ENCODE results near the gene CD22. TPM values are rescaled to one million over a fixed set of nuclear protein-coding genes. Genes with fewer than 3 reads are reported as not detected.
A peak's percentile ranks its signal among the peaks of the same experiment; 100 is the strongest.

The CD22 gene
- total RNA-seq, 2 donors from 2014 or later, result 7.0 to 48.2 TPM

DNA sequence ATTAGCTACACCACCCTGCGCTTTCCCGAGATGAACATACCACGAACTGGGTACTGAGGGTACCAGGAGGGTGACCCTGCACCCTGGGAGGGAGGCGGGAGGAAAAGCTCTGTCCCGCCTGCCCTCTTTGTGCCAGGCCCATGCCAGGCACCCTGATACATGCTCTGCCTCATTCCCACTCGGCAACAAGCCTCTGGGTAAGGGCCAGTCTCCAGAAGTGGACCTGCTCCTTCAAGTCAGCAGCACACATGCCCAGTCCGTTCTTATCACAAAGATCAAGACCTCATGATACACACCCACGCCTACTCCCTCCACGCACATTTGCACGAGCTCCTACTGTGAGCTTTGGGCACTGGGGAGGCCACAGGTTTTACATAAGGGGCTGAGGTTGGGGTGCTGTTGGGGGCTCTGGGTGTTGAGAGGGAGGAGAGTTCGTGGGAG is 16.7 kb downstream of the CD22 start:
- ATAC-seq (no peak), DNase-seq (ENCODE audit: low spot score in 2 of 2) (no peak)
- no peaks in the 10 kb centered on the region for H3K9me3 Mint-ChIP-seq
- no peaks in the 10 kb centered on the region for H3K36me3 Mint-ChIP-seq
- H3K27ac Mint-ChIP-seq, result peak overlapping the region; percentile 97 to 99

- H3K9me3 Mint-ChIP-seq, result no peaks in the 10 kb centered on the region
- DNase-seq (ENCODE audit: low spot score in 2 of 2) (peak; percentile 69 to 81), ATAC-seq (peak; percentile 36 to 38)
- H3K36me3 Mint-ChIP-seq, result no peaks in the 10 kb centered on the region
- H3K27ac Mint-ChIP-seq, result peak overlapping the region; percentile 97 to 99
These were observed 17.4 kb downstream of the CD22 start for GRCh38 chr19:35346193-35347052.

GRCh38 chr19:35347171-35347929 is 18.4 kb downstream of the CD22 start, which contains the start of gene FFAR1:
FFAR1 (plus strand) TSS chr19:35347902; CDS start chr19:35351552, 3,650 bp downstream.
- Mint-ChIP-seq H3K36me3 (no peaks in the 10 kb centered on the region), H3K9me3 (no peaks in the 10 kb centered on the region), H3K27ac (peak within 1 kb of the TSS; percentile 97 to 99)
- ATAC-seq (peak; percentile 78 to 80), DNase-seq (ENCODE audit: low spot score in 2 of 2) (peak; percentile 64 to 80)

DNA sequence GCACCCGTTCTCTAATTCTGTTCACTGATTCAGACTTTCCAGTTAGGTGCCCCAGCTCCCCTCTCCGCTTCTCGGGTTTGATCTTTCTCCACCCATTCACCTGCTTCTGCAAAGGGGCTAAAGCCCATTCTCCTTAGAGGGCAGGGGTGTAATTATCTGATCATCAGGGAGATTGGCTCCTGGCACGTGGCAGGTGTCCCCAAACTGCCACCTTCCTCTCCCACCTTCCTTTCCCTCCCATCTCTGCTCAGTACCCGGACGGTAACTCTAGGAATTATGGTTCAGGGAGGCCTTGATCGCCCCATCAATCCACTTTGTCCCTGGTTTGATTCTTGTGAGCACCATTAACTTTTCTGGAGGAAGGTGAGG is 18.9 kb downstream of the CD22 start:
- Mint-ChIP-seq H3K36me3 (no peaks in the 10 kb centered on the region), H3K27ac (peak overlapping the region; percentile 97 to 99), H3K9me3 (no peaks in the 10 kb centered on the region)
- no peak for ATAC-seq
- DNase-seq (ENCODE audit: low spot score in 2 of 2), result no peak

DNA sequence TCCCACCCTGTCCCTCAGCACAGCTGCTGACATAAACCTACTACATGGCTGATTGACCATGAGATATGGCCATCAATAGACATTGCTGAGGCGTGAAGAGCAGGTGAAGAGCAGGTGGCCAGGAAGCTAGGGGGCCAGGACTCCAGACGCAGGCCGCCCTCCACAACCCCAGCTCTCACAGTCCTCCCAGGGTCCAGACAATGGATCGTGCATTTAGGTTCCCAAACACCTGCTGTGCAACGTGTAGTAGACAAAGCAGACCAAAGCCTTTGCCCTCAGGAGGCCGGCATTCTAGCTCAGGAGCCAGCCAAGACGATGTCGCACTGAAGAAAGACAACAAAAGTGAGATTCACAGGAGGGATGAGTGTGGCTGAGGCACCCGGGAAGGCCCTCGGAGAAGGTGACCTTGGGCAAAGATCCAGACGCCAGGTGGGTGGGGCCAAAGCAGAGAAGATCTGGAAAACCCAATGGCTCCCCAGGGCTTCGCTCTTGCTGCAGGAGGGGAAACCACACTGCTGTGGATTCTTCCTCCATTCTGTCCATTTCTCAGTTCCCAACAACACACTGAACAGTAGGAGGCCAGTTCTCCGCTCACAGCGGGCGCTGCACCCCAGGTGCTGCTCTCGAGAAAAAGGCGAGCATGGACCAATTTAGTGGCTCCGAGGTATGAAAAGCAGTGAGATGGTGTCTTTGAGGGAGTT is 20.1 kb downstream of the CD22 start:
- peak in 1 of 2 donors; percentile 51 for DNase-seq (ENCODE audit: low spot score in 2 of 2)
- no peaks in the 10 kb centered on the region for H3K9me3 Mint-ChIP-seq
- peak overlapping the region in 1 of 2 donors; percentile 99 for H3K27ac Mint-ChIP-seq
- no peak for ATAC-seq
- no peaks in the 10 kb centered on the region for H3K36me3 Mint-ChIP-seq

GRCh38 chr19:35349614-35350521 is 20.9 kb downstream of the CD22 start:
- Mint-ChIP-seq H3K36me3 (no peaks in the 10 kb centered on the region), H3K27ac (peak overlapping the region; percentile 55 to 99), H3K9me3 (no peaks in the 10 kb centered on the region)
- ATAC-seq (no peak), DNase-seq (ENCODE audit: low spot score in 2 of 2) (peak in 1 of 2 donors; percentile 52)

DNA sequence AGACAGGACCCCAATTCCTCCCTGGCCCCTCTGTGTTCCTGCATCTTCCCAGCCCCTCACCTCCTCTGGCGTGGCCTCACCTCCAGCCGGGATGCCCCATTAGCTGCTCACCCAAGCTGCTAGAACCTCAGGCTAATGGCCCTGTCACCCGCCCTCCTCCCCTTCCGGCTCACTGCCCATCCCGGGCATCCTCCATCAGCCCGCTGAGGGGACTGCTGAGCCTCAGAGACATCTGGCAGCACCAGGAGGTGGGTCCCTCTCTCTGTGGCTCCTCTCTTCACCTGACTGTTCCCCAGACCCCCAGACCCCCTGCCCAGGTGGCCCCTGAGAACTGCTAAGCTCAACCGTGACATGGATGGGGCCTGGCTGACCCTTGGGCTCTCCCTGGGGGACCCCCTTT is 21.6 kb downstream of the CD22 start:
- Mint-ChIP-seq H3K36me3 (no peaks in the 10 kb centered on the region), H3K9me3 (no peaks in the 10 kb centered on the region), H3K27ac (peak overlapping the region in 1 of 2 donors; percentile 76)
- ATAC-seq (no peak), DNase-seq (ENCODE audit: low spot score in 2 of 2) (peak in 1 of 2 donors; percentile 53)

GRCh38 chr19:35351411-35352176 is 22.6 kb downstream of the CD22 start:
- no peaks in the 10 kb centered on the region for H3K36me3 Mint-ChIP-seq
- DNase-seq (ENCODE audit: low spot score in 2 of 2) (peak in 1 of 2 donors; percentile 53), ATAC-seq (no peak)
- no peaks in the 10 kb centered on the region for H3K9me3 Mint-ChIP-seq
- peak overlapping the region in 1 of 2 donors; percentile 76 for H3K27ac Mint-ChIP-seq

GRCh38 chr19:35352177-35352447 is 23.1 kb downstream of the CD22 start:
- no peak for DNase-seq (ENCODE audit: low spot score in 2 of 2)
- H3K9me3 Mint-ChIP-seq, result no peaks in the 10 kb centered on the region

DNA sequence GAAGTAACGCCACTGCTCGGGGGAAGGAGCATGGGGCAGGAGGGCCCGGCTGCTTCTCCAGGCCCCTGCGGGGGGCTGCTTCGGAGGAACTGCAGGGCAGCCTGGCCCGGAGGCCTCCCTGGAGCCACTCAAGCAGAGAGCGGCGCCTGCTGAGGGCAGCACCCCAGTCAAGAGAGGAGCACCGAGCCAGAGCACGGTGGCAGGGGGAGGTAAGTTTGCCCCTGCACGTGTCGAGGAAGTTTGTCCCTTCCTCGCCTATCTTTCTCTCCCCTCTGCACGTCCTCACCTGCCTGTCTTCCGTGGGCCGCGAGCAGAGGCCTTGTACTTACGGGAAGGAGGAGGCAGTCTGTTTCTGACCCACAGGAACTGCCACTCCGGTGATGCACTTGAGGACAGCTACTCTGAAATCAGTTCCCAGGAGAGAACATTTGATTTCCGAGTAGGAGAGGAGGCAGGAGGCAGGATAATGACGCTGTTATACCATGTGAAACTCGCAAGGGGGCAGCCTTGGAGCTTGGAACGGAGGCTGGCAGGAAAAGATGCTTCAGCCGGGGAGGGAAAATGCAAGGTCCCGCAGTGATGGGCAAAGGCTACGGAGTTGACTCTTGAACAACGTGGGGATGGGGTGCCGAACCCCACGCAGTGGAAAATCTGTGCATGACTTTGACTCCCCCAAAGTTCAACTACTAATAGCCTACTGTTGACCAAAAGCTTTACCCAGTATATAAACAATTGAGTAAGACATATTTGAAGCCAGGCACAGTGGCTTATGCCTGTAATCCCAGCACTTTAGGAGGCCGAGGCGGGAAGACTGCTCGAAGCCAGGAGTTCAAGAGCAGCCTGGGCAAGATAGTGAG is 23.7 kb downstream of the CD22 start:
- DNase-seq (ENCODE audit: low spot score in 2 of 2) (peak; percentile 75 to 76), ATAC-seq (peak; percentile 74 to 80)
- peak overlapping the region in 1 of 2 donors; percentile 76 for H3K27ac Mint-ChIP-seq
- no peaks in the 10 kb centered on the region for H3K36me3 Mint-ChIP-seq
- H3K9me3 Mint-ChIP-seq, result no peaks in the 10 kb centered on the region

More at GRCh38 chr19:35352177-35352447, 23.1 kb downstream of the CD22 start:
- H3K36me3 Mint-ChIP-seq, result no peaks in the 10 kb centered on the region
- ATAC-seq, result no peak
- peak overlapping the region in 1 of 2 donors; percentile 76 for H3K27ac Mint-ChIP-seq

GRCh38 chr19:35353635-35354034 is 24.6 kb downstream of the CD22 start:
- H3K27ac Mint-ChIP-seq, result no peak overlapping the region
- no peaks in the 10 kb centered on the region for H3K9me3 Mint-ChIP-seq
- no peak for ATAC-seq
- H3K36me3 Mint-ChIP-seq, result no peaks in the 10 kb centered on the region
- DNase-seq (ENCODE audit: low spot score in 2 of 2), result no peak

DNA sequence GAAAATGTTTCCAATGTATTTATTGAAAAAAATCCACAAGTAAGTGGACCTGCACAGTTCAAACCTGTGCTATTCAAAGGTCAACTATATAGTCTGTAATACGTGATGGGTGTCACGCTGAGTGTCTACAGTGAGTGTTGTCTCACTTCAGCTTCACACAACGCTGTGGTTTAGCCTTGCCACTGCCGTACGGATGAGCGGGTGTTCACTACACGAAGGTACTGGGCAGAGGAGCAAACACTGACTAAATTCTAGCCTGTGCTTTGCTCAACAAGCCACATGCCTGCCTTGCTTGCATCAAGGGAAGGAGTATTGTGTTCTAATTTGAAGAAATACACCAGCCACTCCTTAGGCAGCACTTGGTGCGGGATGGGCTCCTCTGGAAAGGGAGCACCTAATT is 25.9 kb downstream of the CD22 start:
- no peak for DNase-seq (ENCODE audit: low spot score in 2 of 2)
- Mint-ChIP-seq H3K27ac (no peak overlapping the region), H3K36me3 (no peaks in the 10 kb centered on the region), H3K9me3 (no peaks in the 10 kb centered on the region)
- no peak for ATAC-seq

DNA sequence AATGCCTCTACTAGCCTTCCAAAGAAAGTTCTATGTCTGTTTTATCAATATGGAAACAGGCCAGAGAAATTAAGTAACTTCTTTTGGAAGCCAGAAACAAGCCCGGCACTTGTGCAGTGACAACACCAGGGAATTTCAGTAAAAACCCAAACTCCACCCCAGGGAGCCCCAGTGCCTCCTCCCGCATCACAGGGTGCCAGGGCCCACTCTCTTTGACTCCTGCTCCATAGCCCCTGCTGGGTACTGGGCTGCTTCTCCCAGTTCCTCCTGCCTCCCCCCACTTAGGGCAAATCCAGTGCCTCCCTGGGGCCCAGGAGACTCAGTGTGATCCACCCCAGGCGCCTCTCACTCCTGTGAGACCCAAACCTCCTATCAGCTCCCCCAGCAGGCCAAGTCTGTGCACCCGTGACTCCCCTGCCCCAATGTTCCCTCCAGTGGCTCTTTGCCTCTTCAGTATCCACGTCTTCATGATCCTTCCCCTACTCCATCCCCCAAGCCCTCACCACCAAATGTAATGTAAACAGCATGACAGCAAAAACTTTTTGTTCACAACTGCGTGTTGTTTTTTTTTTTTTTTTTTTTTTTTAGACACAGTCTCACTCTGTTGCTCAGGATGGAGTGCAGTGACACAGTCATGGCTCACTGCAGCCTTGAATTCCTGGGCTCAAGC is 26.9 kb downstream of the CD22 start:
- no peak for DNase-seq (ENCODE audit: low spot score in 2 of 2)
- Mint-ChIP-seq H3K36me3 (no peaks in the 10 kb centered on the region), H3K9me3 (no peaks in the 10 kb centered on the region), H3K27ac (peak overlapping the region in 1 of 2 donors; percentile 52)
- ATAC-seq, result no peak

DNA sequence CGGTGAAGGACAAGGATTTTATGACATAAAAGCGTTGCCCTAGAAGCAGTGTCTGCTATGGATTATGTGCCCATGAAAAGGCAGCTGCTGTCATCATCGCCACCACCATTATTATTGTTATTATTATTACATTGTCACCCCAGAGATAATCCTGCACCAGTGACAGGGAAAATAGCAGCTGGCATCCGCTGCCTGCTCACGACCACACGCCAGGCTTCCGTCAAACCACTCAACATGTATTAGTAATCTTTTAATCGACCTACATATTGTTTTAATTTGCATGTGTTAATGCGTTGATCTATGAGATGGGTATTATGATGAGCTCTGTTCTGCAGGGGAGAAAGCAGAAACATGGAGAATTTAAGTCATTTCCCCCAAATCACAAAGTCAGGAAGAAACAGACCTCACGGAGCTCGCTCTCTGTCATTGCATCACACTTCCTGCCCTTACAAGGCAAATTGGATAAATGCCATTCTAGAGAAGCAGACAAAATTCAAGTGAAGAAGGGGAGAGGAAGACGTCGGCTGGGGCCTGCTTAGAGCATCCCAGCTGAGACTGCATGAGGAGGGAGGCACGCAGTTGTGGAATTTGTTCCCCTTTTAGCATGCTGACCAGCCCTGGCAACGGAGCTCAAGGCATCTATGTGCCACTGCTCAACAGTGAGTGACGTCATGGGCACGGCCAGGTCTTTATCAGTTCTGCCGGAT is 29.0 kb downstream of the CD22 start, which contains the start of gene FFAR3:
TSS of gene FFAR3 (plus strand) at position 594 of the 707 bp plus-strand sequence. CDS start 431 bp downstream, outside the sequence.
- H3K36me3 Mint-ChIP-seq, result no peaks in the 10 kb centered on the region
- peak within 1 kb of the TSS; percentile 83 to 94 for H3K27ac Mint-ChIP-seq
- peak; percentile 32 to 62 for ATAC-seq
- DNase-seq (ENCODE audit: low spot score in 2 of 2), result no peak
- H3K9me3 Mint-ChIP-seq, result no peaks in the 10 kb centered on the region
